ENCODE measurements around the gene AHCTF1.

DNA sequence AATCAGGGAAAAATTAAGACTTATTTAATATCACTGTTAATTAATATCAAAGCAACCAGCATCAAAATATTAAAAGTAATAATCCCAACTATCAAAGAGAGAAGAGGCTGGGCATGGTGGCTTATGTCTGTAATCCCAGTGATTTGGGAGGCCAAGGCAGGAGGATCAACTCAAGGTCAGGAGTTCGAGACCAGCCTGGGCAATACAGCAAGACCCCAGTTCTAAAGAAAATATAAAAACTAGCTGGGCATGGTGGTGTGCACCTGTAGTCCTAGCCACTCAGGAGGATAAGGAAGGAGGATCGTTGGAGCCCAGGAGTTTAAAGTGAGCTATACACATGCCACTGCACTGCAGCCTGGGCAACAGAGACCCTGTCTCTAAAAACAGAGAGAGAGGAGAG is 43.2 kb downstream of the AHCTF1 start:
- TF ChIP-seq, protein P1, sequence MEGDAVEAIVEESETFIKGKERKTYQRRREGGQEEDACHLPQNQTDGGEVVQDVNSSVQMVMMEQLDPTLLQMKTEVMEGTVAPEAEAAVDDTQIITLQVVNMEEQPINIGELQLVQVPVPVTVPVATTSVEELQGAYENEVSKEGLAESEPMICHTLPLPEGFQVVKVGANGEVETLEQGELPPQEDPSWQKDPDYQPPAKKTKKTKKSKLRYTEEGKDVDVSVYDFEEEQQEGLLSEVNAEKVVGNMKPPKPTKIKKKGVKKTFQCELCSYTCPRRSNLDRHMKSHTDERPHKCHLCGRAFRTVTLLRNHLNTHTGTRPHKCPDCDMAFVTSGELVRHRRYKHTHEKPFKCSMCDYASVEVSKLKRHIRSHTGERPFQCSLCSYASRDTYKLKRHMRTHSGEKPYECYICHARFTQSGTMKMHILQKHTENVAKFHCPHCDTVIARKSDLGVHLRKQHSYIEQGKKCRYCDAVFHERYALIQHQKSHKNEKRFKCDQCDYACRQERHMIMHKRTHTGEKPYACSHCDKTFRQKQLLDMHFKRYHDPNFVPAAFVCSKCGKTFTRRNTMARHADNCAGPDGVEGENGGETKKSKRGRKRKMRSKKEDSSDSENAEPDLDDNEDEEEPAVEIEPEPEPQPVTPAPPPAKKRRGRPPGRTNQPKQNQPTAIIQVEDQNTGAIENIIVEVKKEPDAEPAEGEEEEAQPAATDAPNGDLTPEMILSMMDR (IDR thresholded peaks at IDR 0.05) = no peak
- TF ChIP-seq POLR2AphosphoS5 (IDR thresholded peaks at IDR 0.05) (no peak), POLR2A (IDR thresholded peaks at IDR 0.05; ENCODE audit: low read depth) (no peak)
